GM20000 (cell line): ENCODE results near the gene CCDC60.

ENCODE experiments used
- DNase-seq: peaks from one replicate; pipeline ENCODE4 v3.0.0; 2012; ENCODE audit warnings: low spot score
- TF ChIP-seq, protein P1 (sequence below): IDR thresholded peaks from 2 replicates; pipeline ENCODE4 v1.5.1; 2012; ENCODE audit warnings: mild to moderate bottlenecking, control low read depth; ENCODE audit errors: extremely low read depth, missing control alignments

Gene CCDC60

DNA sequence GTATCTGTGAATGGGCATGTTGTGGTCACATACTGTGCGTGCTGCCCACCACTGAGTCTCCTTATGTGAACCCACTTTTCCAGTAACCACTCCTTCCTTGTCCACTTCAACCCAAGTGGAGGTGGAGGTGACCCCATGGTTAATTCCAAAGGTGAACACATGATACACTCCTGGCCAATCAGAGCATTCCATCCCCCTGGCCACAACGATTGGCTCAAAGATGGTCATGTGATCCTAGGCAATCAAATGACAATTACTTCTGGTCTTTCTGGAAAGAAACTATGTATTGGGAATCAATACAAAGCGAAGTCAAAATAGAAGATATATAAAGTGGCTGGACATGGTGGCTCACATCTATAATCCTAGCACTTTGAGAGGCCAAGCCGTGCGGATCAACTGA, 20.2 kb upstream of the CCDC60 start:
- TF ChIP-seq, protein P1, sequence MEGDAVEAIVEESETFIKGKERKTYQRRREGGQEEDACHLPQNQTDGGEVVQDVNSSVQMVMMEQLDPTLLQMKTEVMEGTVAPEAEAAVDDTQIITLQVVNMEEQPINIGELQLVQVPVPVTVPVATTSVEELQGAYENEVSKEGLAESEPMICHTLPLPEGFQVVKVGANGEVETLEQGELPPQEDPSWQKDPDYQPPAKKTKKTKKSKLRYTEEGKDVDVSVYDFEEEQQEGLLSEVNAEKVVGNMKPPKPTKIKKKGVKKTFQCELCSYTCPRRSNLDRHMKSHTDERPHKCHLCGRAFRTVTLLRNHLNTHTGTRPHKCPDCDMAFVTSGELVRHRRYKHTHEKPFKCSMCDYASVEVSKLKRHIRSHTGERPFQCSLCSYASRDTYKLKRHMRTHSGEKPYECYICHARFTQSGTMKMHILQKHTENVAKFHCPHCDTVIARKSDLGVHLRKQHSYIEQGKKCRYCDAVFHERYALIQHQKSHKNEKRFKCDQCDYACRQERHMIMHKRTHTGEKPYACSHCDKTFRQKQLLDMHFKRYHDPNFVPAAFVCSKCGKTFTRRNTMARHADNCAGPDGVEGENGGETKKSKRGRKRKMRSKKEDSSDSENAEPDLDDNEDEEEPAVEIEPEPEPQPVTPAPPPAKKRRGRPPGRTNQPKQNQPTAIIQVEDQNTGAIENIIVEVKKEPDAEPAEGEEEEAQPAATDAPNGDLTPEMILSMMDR = no peak
- no peak for DNase-seq

DNA sequence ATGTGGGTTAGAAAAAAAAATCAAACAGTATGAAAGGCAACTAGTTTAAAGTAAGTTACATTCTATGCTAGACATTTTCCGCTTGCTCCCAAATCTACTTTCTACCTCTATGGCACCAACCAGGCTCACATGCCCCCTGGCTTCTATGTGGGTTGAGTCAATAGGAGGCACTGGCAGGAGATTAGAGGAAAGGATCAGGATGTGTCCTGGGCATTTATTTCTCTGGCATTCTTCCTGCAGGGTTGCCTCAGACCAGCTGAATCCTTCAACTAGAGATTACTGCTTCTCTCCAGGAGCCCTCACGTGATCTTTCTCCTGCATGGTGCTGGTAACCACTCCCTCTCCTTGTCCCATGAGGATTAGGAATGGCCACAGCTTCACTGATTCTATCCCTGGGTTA, 14.9 kb upstream of the CCDC60 start:
- DNase-seq = no peak
- TF ChIP-seq, protein P1 = no peak

DNA sequence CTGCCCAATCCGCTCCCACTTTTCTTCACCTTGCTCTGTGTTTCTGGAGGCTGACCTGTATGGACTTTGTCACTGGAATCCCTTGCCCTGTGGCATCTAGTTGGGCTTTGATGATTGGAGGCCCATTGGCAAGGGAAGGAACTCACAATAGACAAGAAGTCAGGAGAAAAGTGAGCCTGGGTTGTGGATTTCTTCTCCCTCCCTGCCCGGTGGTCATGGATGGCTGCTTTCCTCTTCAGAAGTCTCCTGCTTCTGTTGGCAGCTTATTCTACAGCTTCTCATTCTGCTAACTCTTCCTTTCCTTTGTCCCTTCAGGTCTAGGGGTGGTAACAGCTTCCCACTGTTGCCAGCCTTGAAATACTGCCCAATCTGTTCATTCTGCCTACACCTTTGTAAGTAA, 13.9 kb upstream of the CCDC60 start:
- TF ChIP-seq, protein P1 = no peak
- no peak for DNase-seq

DNA sequence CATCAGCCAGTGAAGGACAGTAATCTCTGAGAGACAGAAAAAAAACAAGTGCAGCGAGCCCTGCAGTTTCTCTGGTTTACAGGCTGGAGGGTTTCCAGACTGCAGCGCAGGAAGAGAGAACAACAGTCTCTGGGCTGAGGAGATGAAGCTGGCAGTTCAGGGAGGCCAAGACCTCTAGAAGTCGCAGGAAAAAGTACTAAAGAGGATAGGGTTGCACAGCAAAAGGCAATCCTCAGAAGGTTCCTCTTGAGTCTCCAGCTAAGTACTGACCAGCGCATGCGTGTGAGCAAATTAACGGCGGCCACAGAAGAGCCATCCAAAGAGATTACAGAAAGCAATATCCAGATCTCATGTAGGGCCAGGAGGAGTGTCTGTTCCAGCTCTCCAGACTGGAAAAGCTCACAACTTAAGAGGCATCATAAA, 12.2 kb upstream of the CCDC60 start:
- TF ChIP-seq, protein P1 = no peak
- no peak for DNase-seq

DNA sequence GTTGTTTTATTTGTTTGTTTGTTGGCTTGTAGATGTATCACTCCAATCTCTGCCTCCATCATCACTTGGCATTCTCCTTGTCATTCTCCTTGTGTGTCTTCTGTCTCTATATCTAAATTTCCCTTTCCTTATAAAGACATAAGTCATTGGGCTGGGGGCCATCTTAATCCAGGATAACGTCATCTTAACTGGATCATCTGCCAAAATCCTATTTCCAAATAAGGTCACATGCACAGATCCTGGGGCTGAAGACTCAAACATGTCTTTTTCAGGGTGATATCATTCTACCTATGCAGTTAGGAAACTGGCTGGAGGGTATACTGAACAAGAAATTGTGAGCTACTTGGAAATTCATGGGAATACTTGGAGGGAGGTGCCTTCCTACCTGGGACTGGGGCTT, 8.7 kb upstream of the CCDC60 start:
- DNase-seq = no peak
- TF ChIP-seq, protein P1 = no peak

DNA sequence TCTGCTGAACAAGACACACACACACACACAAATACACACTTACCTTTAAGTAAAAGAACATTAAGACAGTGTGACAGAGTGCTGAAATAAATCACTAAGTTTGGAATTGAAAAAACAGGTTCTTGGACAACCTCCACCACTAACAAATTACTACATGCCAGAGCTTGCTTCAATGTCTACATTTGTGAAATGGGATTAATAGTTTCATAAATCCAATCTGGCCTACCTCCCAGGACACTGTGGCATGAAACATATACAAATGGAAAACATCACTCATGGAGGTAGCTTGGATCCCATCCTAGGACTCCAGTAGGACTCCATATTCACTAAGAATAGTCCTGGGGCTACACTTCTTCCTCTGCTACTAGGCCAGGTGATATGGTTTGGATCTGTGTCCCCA, 8.2 kb upstream of the CCDC60 start:
- TF ChIP-seq, protein P1 = no peak

DNA sequence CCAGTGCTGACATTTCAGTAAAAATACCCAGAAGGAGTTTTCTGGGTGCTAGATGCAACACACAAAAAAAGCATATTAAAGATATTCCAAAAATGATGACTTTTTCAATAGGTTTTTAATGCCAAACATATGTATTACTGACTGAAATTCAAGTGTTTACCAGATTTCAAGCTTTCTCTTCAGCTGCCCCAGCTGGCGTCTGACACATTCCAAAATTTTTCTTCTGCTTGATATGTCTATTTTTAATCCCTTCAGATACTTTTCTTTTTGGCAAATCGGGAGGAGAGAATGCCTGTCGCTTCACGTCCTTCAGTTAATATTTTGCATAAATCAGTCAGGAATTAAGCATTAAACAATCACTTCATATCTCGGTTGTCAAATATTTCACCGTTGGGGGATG, 7.1 kb upstream of the CCDC60 start:
- TF ChIP-seq, protein P1 = no peak
- no peak for DNase-seq

More for the DNA sequence above, 8.2 kb upstream of the CCDC60 start:
- no peak for DNase-seq
